Endodermal cell (in vitro differentiated cells): ENCODE measurements around the gene DDX31. TPM values are rescaled to one million over a fixed set of nuclear protein-coding genes. Genes with fewer than 3 reads are reported as not detected.

Experiments
- DNase-seq: peaks from one replicate; pipeline ENCODE4 v3.0.0-alpha.2; 2017
- H3K27ac ChIP-seq: 2 replicates; pipeline ENCODE4 v1.5.1; 2013; ENCODE audit warnings: mild to moderate bottlenecking, low read depth, low read length, moderate library complexity
- H3K27me3 ChIP-seq: 2 replicates; pipeline ENCODE4 v1.6.1; 2013; ENCODE audit warnings: mild to moderate bottlenecking, low read length, moderate library complexity; ENCODE audit not compliant: insufficient read depth, control insufficient read depth, poor library complexity, severe bottlenecking
- H3K36me3 ChIP-seq: 2 replicates; pipeline ENCODE4 v1.7.0; 2013; ENCODE audit warnings: mild to moderate bottlenecking, low read length, moderate library complexity; ENCODE audit not compliant: control insufficient read depth, insufficient read depth
- H3K4me1 ChIP-seq: one replicate; pipeline ENCODE4 v1.7.0; 2013; ENCODE audit warnings: low read length; ENCODE audit not compliant: control insufficient read depth, insufficient read depth
- H3K4me3 ChIP-seq: 2 replicates; pipeline ENCODE4 v1.5.1; 2013; ENCODE audit warnings: mild to moderate bottlenecking, low read length, moderate library complexity
- H3K9ac ChIP-seq: 2 replicates; pipeline ENCODE4 v1.6.1; 2013; ENCODE audit warnings: mild to moderate bottlenecking, low read length, moderate library complexity; ENCODE audit not compliant: poor library complexity, severe bottlenecking; ENCODE audit errors: extremely low read depth
- H3K9me3 ChIP-seq: 2 replicates; pipeline ENCODE4 v1.6.1; 2013; ENCODE audit warnings: mild to moderate bottlenecking, low read length, moderate library complexity; ENCODE audit not compliant: control insufficient read depth
- H3K27ac Mint-ChIP-seq: 2 replicates; pipeline ENCODE4 v1.8.0; 2020; ENCODE audit warnings: mixed read lengths
- H3K27me3 Mint-ChIP-seq: 2 replicates; pipeline ENCODE4 v1.8.0; 2021; ENCODE audit warnings: mild to moderate bottlenecking, mixed read lengths; ENCODE audit not compliant: insufficient read depth
- H3K36me3 Mint-ChIP-seq: 2 replicates; pipeline ENCODE4 v1.8.0; 2020; ENCODE audit warnings: low read depth, mixed read lengths
- H3K4me1 Mint-ChIP-seq: 2 replicates; pipeline ENCODE4 v1.8.0; 2020; ENCODE audit warnings: mixed read lengths
- H3K4me3 Mint-ChIP-seq: 2 replicates; pipeline ENCODE4 v1.8.0; 2020; ENCODE audit warnings: mild to moderate bottlenecking, moderate library complexity, mixed read lengths
- H3K9me3 Mint-ChIP-seq: 2 replicates; pipeline ENCODE4 v1.8.0; 2020; ENCODE audit warnings: mild to moderate bottlenecking, mixed read lengths
- WGBS, 2 experiments: methylation state at CpG; one replicate each; pipeline versions ENCODE4 v1.1.5 to v1.1.7; 2013; ENCODE audit warnings: missing lambda C conversion rate in 2 of 2, mixed read lengths in 1 of 2; ENCODE audit not compliant: insufficient coverage in 1 of 2, insufficient read length in 1 of 2; 5-methylcytosine and 5-hydroxymethylcytosine counted together
- total RNA-seq, 2 donors: library from RNA; stranded (reverse); fragmentation: NEBNext Ultra II Directional in 1 of 2; extraction: Animal tissue kit (Norgen Biotek cat#: 25700) in 1 of 2; gene quantifications; 2 replicates in 1 of 2; 3 replicates in 1 of 2; pipeline ENCODE4 v1.2.1, GENCODE V29; 2021
- TF ChIP-seq, protein P1 (sequence below): fragments of 200-600 bp; sonication (generic); conservative IDR thresholded peaks from 2 replicates; pipeline ENCODE4 v1.5.0; 2021; ENCODE audit warnings: antibody characterized with exemption, mild to moderate bottlenecking

Gene DDX31
- total RNA-seq, 2 donors from 2014 or later = 29.1 to 30.5 TPM

DNA sequence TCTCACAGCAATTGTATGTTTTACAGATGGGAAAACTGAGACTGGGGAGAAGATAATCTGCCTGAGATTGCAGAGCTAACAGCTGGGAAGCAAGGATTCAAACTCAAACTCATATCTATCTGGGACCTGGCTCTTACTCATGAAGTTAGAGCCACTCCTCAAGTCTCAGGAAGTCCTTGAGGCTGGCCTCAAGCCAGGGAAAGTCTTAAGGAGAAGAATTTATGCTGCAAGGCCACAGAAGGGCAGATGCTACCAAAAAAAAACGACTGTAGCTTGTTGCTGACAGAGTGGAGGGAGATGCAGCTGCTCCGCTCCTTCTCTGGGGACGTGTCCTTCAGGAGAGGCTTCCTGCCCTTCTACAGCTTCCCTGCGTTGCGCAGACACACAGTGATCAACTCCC, 47.6 kb downstream of the DDX31 start:
- H3K27me3 Mint-ChIP-seq = no peaks in the 10 kb centered on the region
- no peaks in the 10 kb centered on the region for H3K4me1 Mint-ChIP-seq
- WGBS, 2 experiments = 91 to 96% methylated on average over 5 of the region's 5 CpGs
- peaks cover 94% of the 10 kb centered on the region for H3K36me3 ChIP-seq
- no peak overlapping the region for H3K27ac Mint-ChIP-seq
- no peak overlapping the region for H3K4me3 Mint-ChIP-seq
- H3K9me3 ChIP-seq = no peaks in the 10 kb centered on the region
- H3K4me1 ChIP-seq = no peaks in the 10 kb centered on the region
- H3K9ac ChIP-seq = no peak overlapping the region
- DNase-seq = no peak
- H3K36me3 Mint-ChIP-seq = peaks cover 77% of the 10 kb centered on the region
- TF ChIP-seq, protein P1, sequence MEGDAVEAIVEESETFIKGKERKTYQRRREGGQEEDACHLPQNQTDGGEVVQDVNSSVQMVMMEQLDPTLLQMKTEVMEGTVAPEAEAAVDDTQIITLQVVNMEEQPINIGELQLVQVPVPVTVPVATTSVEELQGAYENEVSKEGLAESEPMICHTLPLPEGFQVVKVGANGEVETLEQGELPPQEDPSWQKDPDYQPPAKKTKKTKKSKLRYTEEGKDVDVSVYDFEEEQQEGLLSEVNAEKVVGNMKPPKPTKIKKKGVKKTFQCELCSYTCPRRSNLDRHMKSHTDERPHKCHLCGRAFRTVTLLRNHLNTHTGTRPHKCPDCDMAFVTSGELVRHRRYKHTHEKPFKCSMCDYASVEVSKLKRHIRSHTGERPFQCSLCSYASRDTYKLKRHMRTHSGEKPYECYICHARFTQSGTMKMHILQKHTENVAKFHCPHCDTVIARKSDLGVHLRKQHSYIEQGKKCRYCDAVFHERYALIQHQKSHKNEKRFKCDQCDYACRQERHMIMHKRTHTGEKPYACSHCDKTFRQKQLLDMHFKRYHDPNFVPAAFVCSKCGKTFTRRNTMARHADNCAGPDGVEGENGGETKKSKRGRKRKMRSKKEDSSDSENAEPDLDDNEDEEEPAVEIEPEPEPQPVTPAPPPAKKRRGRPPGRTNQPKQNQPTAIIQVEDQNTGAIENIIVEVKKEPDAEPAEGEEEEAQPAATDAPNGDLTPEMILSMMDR = no peak
- no peaks in the 10 kb centered on the region for H3K27me3 ChIP-seq
- H3K4me3 ChIP-seq = no peak overlapping the region
- H3K27ac ChIP-seq = no peak overlapping the region
- H3K9me3 Mint-ChIP-seq = no peaks in the 10 kb centered on the region

DNA sequence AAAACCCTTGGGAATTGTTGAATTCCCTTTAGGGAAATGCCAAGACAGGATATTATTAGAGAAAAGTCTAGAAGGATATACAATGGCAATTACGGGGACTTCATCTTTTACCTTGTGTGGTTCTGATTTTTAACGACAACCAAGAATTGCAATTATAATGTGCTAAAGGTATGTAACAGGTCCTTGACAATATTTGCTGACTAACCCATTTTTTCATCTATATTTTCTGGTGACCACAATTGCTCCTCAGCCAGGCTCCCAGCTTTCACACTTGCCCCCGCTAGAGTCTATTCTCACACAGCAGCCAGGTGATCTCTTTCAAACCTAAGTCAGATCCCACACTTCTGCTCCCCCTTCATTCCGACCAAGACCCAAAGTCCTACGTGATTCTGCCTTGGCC, 53.1 kb downstream of the DDX31 start:
- Mint-ChIP-seq H3K4me1 (peaks cover 6% of the 10 kb centered on the region), H3K36me3 (peaks cover 80% of the 10 kb centered on the region), H3K4me3 (no peak overlapping the region), H3K27me3 (no peaks in the 10 kb centered on the region), H3K27ac (no peak overlapping the region), H3K9me3 (no peaks in the 10 kb centered on the region)
- H3K4me1 ChIP-seq = no peaks in the 10 kb centered on the region
- H3K9ac ChIP-seq = no peak overlapping the region
- WGBS, 2 experiments = 88 to 93% methylated on average over 5 of the region's 5 CpGs
- peaks cover 99% of the 10 kb centered on the region for H3K36me3 ChIP-seq
- no peak for DNase-seq
- no peak overlapping the region for H3K27ac ChIP-seq
- TF ChIP-seq, protein P1 = no peak
- H3K9me3 ChIP-seq = no peaks in the 10 kb centered on the region
- no peak overlapping the region for H3K4me3 ChIP-seq
- no peaks in the 10 kb centered on the region for H3K27me3 ChIP-seq

DNA sequence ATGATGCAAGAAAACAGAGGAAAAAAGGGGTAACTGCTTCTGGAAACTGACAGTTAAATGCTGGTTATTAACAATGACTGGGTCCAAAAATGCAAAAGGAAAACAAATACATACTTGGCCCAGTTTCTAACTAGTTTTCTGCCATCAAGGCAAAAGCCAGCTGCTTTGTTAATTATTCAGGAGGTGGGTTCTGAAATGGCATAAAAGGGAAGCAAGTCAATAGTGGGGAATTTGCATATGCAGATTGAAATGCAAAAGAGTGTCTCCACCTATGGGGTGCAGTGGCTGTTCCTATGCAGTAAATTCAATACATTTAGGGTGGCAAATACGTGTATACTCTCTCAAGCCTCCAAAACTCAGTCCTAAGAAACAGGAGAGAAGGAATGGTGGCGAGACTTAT, 54.0 kb downstream of the DDX31 start:
- H3K27me3 Mint-ChIP-seq = no peaks in the 10 kb centered on the region
- no peak for DNase-seq

More for the DNA sequence above, 54.0 kb downstream of the DDX31 start:
- Histone ChIP-seq H3K36me3 (peaks cover 99% of the 10 kb centered on the region), H3K4me3 (no peak overlapping the region), H3K9me3 (no peaks in the 10 kb centered on the region), H3K4me1 (no peaks in the 10 kb centered on the region), H3K27ac (no peak overlapping the region), H3K27me3 (no peaks in the 10 kb centered on the region), H3K9ac (no peak overlapping the region)
- no peak overlapping the region for H3K4me3 Mint-ChIP-seq
- H3K27ac Mint-ChIP-seq = no peak overlapping the region
- no peaks in the 10 kb centered on the region for H3K9me3 Mint-ChIP-seq
- H3K36me3 Mint-ChIP-seq = peaks cover 88% of the 10 kb centered on the region
- H3K4me1 Mint-ChIP-seq = peaks cover 6% of the 10 kb centered on the region
- WGBS, 2 experiments = 85 to 91% methylated on average over 1 to 2 of the region's 2 CpGs
- TF ChIP-seq, protein P1 = no peak
